GM18505 (cell line): ENCODE measurements around the gene LCE6A.

Experiments
- ATAC-seq: cut with Tn5 transposase; IDR thresholded peaks from one replicate; pipeline ENCODE4 v1.9.1; 2021; ENCODE audit not compliant: unreplicated experiment
- POLR2A ChIP-seq: IDR thresholded peaks from 4 replicates; pipeline ENCODE4 v1.6.1; 2011; ENCODE audit warnings: borderline replicate concordance; ENCODE audit not compliant: insufficient read depth, insufficient read length; ENCODE audit errors: extremely low read depth

Gene LCE6A

GRCh38 chr1:152884966-152885624 lies 42.4 kb downstream of the LCE6A start:
- no peak for ATAC-seq
- TF ChIP-seq POLR2A = no peak

DNA sequence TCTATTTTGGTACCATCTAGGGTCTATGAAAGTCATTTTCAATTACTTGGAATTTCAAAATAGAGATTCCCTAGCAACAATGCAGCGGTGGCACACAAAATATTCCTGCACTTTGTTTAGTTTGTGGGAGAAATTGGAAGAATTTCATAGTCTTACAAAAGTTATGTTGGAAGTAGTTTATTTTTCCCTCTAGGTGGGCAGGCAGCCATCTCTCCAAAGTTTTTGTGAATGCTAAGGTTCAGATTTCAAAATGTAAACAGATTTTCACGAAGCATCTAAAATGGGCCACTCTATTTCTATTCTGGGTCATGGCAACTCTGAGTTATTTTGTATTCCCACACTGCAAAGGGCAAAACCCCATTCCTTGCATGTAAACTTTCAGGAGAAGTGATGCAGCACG lies 43.4 kb downstream of the LCE6A start:
- ATAC-seq = no peak
- TF ChIP-seq POLR2A = no peak

- no peak for ATAC-seq
- no peak for TF ChIP-seq POLR2A
Observed at GRCh38 chr1:152886758-152887409, 44.2 kb downstream of the LCE6A start.

DNA sequence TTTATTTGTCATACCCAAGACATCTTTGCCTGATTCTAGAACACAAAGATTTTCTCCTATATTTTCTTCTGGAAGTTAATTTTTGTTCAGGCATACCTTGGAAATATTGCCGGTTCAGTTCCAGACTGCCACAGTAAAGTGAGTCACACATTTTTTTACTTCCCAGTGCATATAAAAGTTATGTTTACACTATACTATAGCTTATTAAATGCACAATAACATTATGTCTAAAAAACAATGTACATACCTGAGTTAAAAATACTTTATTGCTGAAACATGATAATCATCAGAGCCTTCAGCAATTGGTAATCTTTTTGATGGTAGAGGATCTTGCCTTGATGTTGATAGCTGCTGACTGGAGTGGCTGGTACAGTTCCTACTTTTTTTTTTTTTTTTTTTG lies 45.5 kb downstream of the LCE6A start:
- no peak for TF ChIP-seq POLR2A
- no peak for ATAC-seq
